ENCODE data around the gene ZNF282.
"Not testable (repeated sequence)": the region's sequence is repeated elsewhere in the genome, so short reads cannot be mapped to it uniquely, and the experiment has no call there.

ZNF282 gene

GRCh38 chr7:149239345-149240143, 44.2 kb downstream of the ZNF282 start, which contains the start of gene ZNF212:
Gene ZNF212 (plus strand): TSS chr7:149239651. CDS start chr7:149239779, 128 bp downstream.
- DNase-seq (ENCODE audit: low read depth): peak; percentile 69
- in situ Hi-C loops (cut with HindIII; ENCODE audit: low sequenced_read_pairs): no loop called here
- TF ChIP-seq CTCF (IDR thresholded peaks at IDR 0.05; ENCODE audit: low read depth, low read length, missing control alignments): peak; percentile 86
- H3K4me3 ChIP-seq (ENCODE audit: low read depth, low read length): peak within 1 kb of the TSS; percentile 98

GRCh38 chr7:149240637-149241036, 45.3 kb downstream of the ZNF282 start:
- peak overlapping the region; percentile 98 for H3K4me3 ChIP-seq (ENCODE audit: low read depth, low read length)
- no peak for TF ChIP-seq CTCF (IDR thresholded peaks at IDR 0.05; ENCODE audit: low read depth, low read length, missing control alignments)
- in situ Hi-C loops (cut with HindIII; ENCODE audit: low sequenced_read_pairs): no loop called here
- no peak for DNase-seq (ENCODE audit: low read depth)

GRCh38 chr7:149241696-149242095, 46.4 kb downstream of the ZNF282 start:
- in situ Hi-C loops (cut with HindIII; ENCODE audit: low sequenced_read_pairs): no loop called here
- no peak overlapping the region for H3K4me3 ChIP-seq (ENCODE audit: low read depth, low read length)
- no peak for TF ChIP-seq CTCF (IDR thresholded peaks at IDR 0.05; ENCODE audit: low read depth, low read length, missing control alignments)
- no peak for DNase-seq (ENCODE audit: low read depth)

- in situ Hi-C loops (cut with HindIII; ENCODE audit: low sequenced_read_pairs): no loop called here
- no peak for DNase-seq (ENCODE audit: low read depth)
- no peak overlapping the region for H3K4me3 ChIP-seq (ENCODE audit: low read depth, low read length)
- no peak for TF ChIP-seq CTCF (IDR thresholded peaks at IDR 0.05; ENCODE audit: low read depth, low read length, missing control alignments)
These were observed 49.9 kb downstream of the ZNF282 start for GRCh38 chr7:149245244-149245643.

- H3K4me3 ChIP-seq (ENCODE audit: low read depth, low read length): no peak overlapping the region
- TF ChIP-seq CTCF (IDR thresholded peaks at IDR 0.05; ENCODE audit: low read depth, low read length, missing control alignments): no peak
- in situ Hi-C loops (cut with HindIII; ENCODE audit: low sequenced_read_pairs): no loop called here
- no peak for DNase-seq (ENCODE audit: low read depth)
These were observed 50.4 kb downstream of the ZNF282 start for GRCh38 chr7:149245744-149246143.

GRCh38 chr7:149248777-149249176, 53.4 kb downstream of the ZNF282 start:
- H3K4me3 ChIP-seq (ENCODE audit: low read depth, low read length): no peak overlapping the region
- no peak for TF ChIP-seq CTCF (IDR thresholded peaks at IDR 0.05; ENCODE audit: low read depth, low read length, missing control alignments)
- DNase-seq (ENCODE audit: low read depth): no peak
- in situ Hi-C loops (cut with HindIII; ENCODE audit: low sequenced_read_pairs): no loop called here

- DNase-seq (ENCODE audit: low read depth); in situ Hi-C loops (cut with HindIII; ENCODE audit: low sequenced_read_pairs): not testable (repeated sequence)
These were observed 54.8 kb downstream of the ZNF282 start for GRCh38 chr7:149250151-149250550.

GRCh38 chr7:149251518-149251917, 56.2 kb downstream of the ZNF282 start:
- in situ Hi-C loops (cut with HindIII; ENCODE audit: low sequenced_read_pairs); H3K4me3 ChIP-seq (ENCODE audit: low read depth, low read length); DNase-seq (ENCODE audit: low read depth): not testable (repeated sequence)

More at GRCh38 chr7:149250151-149250550, 54.8 kb downstream of the ZNF282 start:
- not testable (repeated sequence) for H3K4me3 ChIP-seq (ENCODE audit: low read depth, low read length)
